Upper lobe of left lung (tissue), 4 donors: ENCODE results near the gene ASB2.

Experiments used
- CTCF ChIP-seq, 6 experiments: fragments of 450-650 bp in 4 of 6; fragments of 200-600 bp in 2 of 6; sonication (generic) in 2 of 6; IDR thresholded peaks; one replicate each; pipeline ENCODE4 v1.5.1; 2016 to 2019; ENCODE audit warnings: antibody characterized with exemption in 6 of 6
- EP300 ChIP-seq, 4 donors: sonication (generic); formaldehyde crosslinking; IDR thresholded peaks; one replicate each; pipeline ENCODE4 v1.5.1; 2017; ENCODE audit warnings: antibody characterized with exemption in 4 of 4, control low read depth in 2 of 4
- POLR2AphosphoS5 ChIP-seq, 2 donors: sonication (generic); formaldehyde crosslinking; IDR thresholded peaks; one replicate each; pipeline ENCODE4 v1.5.1; 2017; ENCODE audit warnings: antibody characterized with exemption in 2 of 2

- TF ChIP-seq EP300 (IDR thresholded peaks at IDR 0.05) (no peak), CTCF (IDR thresholded peaks at IDR 0.05) (no peak), POLR2AphosphoS5 (IDR thresholded peaks at IDR 0.05) (no peak)
These were observed 21.2 kb downstream of the ASB2 start for GRCh38 chr14:93954900-93955849.
